Measurements from ENCODE around the gene MMUT.
"Not testable (repeated sequence)": the region's sequence is repeated elsewhere in the genome, so short reads cannot be mapped to it uniquely, and the experiment has no call there.

The MMUT gene

GRCh38 chr6:49423817-49424216 is 39.2 kb downstream of the MMUT start:
- DNase-seq (ENCODE audit: low read depth) = no peak

GRCh38 chr6:49416195-49416594 is 46.9 kb downstream of the MMUT start:
- DNase-seq (ENCODE audit: low read depth) = no peak

GRCh38 chr6:49415358-49415757 is 47.7 kb downstream of the MMUT start:
- DNase-seq (ENCODE audit: low read depth) = no peak

GRCh38 chr6:49410564-49410963 is 52.5 kb downstream of the MMUT start:
- DNase-seq (ENCODE audit: low read depth) = no peak

GRCh38 chr6:49409951-49410542 is 53.0 kb downstream of the MMUT start:
- DNase-seq (ENCODE audit: low read depth) = peak; percentile 31

- DNase-seq (ENCODE audit: low read depth) = no peak
Observed at GRCh38 chr6:49406250-49406970, 56.6 kb downstream of the MMUT start.

GRCh38 chr6:49401063-49401462 is 62.0 kb downstream of the MMUT start:
- no peak for DNase-seq (ENCODE audit: low read depth)

GRCh38 chr6:49386667-49387508 is 76.2 kb downstream of the MMUT start:
- DNase-seq (ENCODE audit: low read depth) = not testable (repeated sequence)

GRCh38 chr6:49384904-49385303 is 78.1 kb downstream of the MMUT start:
- no peak for DNase-seq (ENCODE audit: low read depth)
